ENCODE data around the gene EFHC1.
A peak's percentile ranks its signal among the peaks of the same experiment; 100 is the strongest.

The EFHC1 gene

DNA sequence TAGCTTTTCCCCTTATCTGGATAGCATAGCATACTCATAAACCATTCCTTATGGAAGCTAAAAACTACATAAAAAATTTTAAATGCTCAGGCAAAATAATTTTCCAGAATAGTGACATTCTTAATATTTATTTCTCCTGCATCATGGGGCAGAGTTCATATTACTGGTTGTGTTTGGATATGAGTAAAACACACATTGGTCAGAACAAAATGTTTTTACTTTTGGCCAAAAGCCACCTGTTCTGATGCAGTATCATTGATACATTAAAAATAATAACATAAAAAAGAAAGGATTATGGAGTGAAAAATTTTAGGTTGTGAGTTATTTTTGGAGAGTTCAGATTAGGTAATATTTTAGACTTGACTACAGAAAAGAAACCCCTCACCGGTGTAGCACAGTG, 123.1 kb downstream of the EFHC1 start:
- no peak for DNase-seq

GRCh38 chr6:52543729-52544601, 123.8 kb downstream of the EFHC1 start:
- Histone ChIP-seq H3K9me2 (replicated peaks; ENCODE audit: insufficient read depth, low read length) (no peaks in the 10 kb centered on the region), H3K4me2 (ENCODE audit: low read depth, low read length) (peak overlapping the region; percentile 27; the same call in 1 of the 2 replicates), H3F3A (ENCODE audit: insufficient read depth, low read length) (peaks cover 74% of the 10 kb centered on the region), H3K36me3 (replicated peaks; ENCODE audit: insufficient read depth, low read length) (peaks cover 6% of the 10 kb centered on the region; the same call in 1 of the 2 replicates), H3K4me3 (ENCODE audit: low read length) (no peak overlapping the region), H3K27me3 (replicated peaks; ENCODE audit: insufficient read depth, low read length) (no peaks in the 10 kb centered on the region), H3K27ac (ENCODE audit: low read length) (peak overlapping the region; percentile 99; the same call in 1 of the 2 replicates), H3K79me2 (ENCODE audit: low read length) (peaks cover 100% of the 10 kb centered on the region), H2AFZ (ENCODE audit: low read length) (no peak overlapping the region), H3K9me3 (replicated peaks; ENCODE audit: insufficient read depth, low read length) (no peaks in the 10 kb centered on the region), H3K9ac (ENCODE audit: low read length) (peak overlapping the region; percentile 21; the same call in 1 of the 2 replicates), H3K4me1 (ENCODE audit: low read length) (peaks cover 100% of the 10 kb centered on the region), H4K20me1 (ENCODE audit: insufficient read depth, low read length) (no peaks in the 10 kb centered on the region)
- no peak for DNase-seq
- TF ChIP-seq EZH2phosphoT487 (IDR thresholded peaks at IDR 0.05; ENCODE audit: low read length) = no peak
- TF ChIP-seq, protein P1, sequence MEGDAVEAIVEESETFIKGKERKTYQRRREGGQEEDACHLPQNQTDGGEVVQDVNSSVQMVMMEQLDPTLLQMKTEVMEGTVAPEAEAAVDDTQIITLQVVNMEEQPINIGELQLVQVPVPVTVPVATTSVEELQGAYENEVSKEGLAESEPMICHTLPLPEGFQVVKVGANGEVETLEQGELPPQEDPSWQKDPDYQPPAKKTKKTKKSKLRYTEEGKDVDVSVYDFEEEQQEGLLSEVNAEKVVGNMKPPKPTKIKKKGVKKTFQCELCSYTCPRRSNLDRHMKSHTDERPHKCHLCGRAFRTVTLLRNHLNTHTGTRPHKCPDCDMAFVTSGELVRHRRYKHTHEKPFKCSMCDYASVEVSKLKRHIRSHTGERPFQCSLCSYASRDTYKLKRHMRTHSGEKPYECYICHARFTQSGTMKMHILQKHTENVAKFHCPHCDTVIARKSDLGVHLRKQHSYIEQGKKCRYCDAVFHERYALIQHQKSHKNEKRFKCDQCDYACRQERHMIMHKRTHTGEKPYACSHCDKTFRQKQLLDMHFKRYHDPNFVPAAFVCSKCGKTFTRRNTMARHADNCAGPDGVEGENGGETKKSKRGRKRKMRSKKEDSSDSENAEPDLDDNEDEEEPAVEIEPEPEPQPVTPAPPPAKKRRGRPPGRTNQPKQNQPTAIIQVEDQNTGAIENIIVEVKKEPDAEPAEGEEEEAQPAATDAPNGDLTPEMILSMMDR (IDR thresholded peaks at IDR 0.05; ENCODE audit: low read length) = no peak
- TF ChIP-seq EZH2 (optimal IDR thresholded peaks at IDR 0.05; ENCODE audit: low read depth, low read length) = no peak

More for the DNA sequence above, 123.1 kb downstream of the EFHC1 start:
- H3K27me3 ChIP-seq (replicated peaks; ENCODE audit: insufficient read depth, low read length) = no peaks in the 10 kb centered on the region
- H3K9me2 ChIP-seq (replicated peaks; ENCODE audit: insufficient read depth, low read length) = no peaks in the 10 kb centered on the region
- H3K36me3 ChIP-seq (replicated peaks; ENCODE audit: insufficient read depth, low read length) = peaks cover 6% of the 10 kb centered on the region; the same call in 1 of the 2 replicates
- no peak overlapping the region for H3K4me3 ChIP-seq (ENCODE audit: low read length)
- H3K27ac ChIP-seq (ENCODE audit: low read length) = peak overlapping the region; percentile 99; the same call in 1 of the 2 replicates
- H4K20me1 ChIP-seq (ENCODE audit: insufficient read depth, low read length) = no peaks in the 10 kb centered on the region
- peaks cover 75% of the 10 kb centered on the region for H3F3A ChIP-seq (ENCODE audit: insufficient read depth, low read length)
- peaks cover 100% of the 10 kb centered on the region for H3K4me1 ChIP-seq (ENCODE audit: low read length)
- TF ChIP-seq EZH2phosphoT487 (IDR thresholded peaks at IDR 0.05; ENCODE audit: low read length) = no peak
- TF ChIP-seq EZH2 (optimal IDR thresholded peaks at IDR 0.05; ENCODE audit: low read depth, low read length) = no peak
- TF ChIP-seq, protein P1 (IDR thresholded peaks at IDR 0.05; ENCODE audit: low read length) = no peak
- no peaks in the 10 kb centered on the region for H3K9me3 ChIP-seq (replicated peaks; ENCODE audit: insufficient read depth, low read length)
- H3K4me2 ChIP-seq (ENCODE audit: low read depth, low read length) = peak overlapping the region; percentile 27; the same call in 1 of the 2 replicates
- no peak overlapping the region for H2AFZ ChIP-seq (ENCODE audit: low read length)
- H3K79me2 ChIP-seq (ENCODE audit: low read length) = peaks cover 100% of the 10 kb centered on the region
- no peak overlapping the region; the same call in 1 of the 2 replicates for H3K9ac ChIP-seq (ENCODE audit: low read length)

GRCh38 chr6:52544602-52545405, 124.7 kb downstream of the EFHC1 start:
- Histone ChIP-seq H3K9ac (ENCODE audit: low read length) (peak overlapping the region; percentile 21; the same call in 1 of the 2 replicates), H4K20me1 (ENCODE audit: insufficient read depth, low read length) (no peaks in the 10 kb centered on the region), H3F3A (ENCODE audit: insufficient read depth, low read length) (peaks cover 70% of the 10 kb centered on the region), H3K79me2 (ENCODE audit: low read length) (peaks cover 100% of the 10 kb centered on the region), H3K27ac (ENCODE audit: low read length) (peak overlapping the region; percentile 99; the same call in 1 of the 2 replicates), H3K27me3 (replicated peaks; ENCODE audit: insufficient read depth, low read length) (no peaks in the 10 kb centered on the region), H3K4me2 (ENCODE audit: low read depth, low read length) (peak overlapping the region; percentile 61; the same call in 1 of the 2 replicates), H2AFZ (ENCODE audit: low read length) (no peak overlapping the region), H3K36me3 (replicated peaks; ENCODE audit: insufficient read depth, low read length) (peaks cover 6% of the 10 kb centered on the region), H3K4me1 (ENCODE audit: low read length) (peaks cover 98% of the 10 kb centered on the region), H3K9me3 (replicated peaks; ENCODE audit: insufficient read depth, low read length) (no peaks in the 10 kb centered on the region), H3K9me2 (replicated peaks; ENCODE audit: insufficient read depth, low read length) (no peaks in the 10 kb centered on the region), H3K4me3 (ENCODE audit: low read length) (no peak overlapping the region)
- TF ChIP-seq EZH2 (optimal IDR thresholded peaks at IDR 0.05; ENCODE audit: low read depth, low read length) (no peak), EZH2phosphoT487 (IDR thresholded peaks at IDR 0.05; ENCODE audit: low read length) (no peak)
- TF ChIP-seq, protein P1 (IDR thresholded peaks at IDR 0.05; ENCODE audit: low read length) = no peak
- no peak for DNase-seq
